Calu3 (cell line): ENCODE results near the gene ETHE1. TPM values are rescaled to one million over a fixed set of nuclear protein-coding genes. Genes with fewer than 3 reads are reported as not detected.
"Not testable (repeated sequence)": the region's sequence is repeated elsewhere in the genome, so short reads cannot be mapped to it uniquely, and the experiment has no call there.

Experiments
- BruUV-seq: library from RNA; stranded (reverse); fragments of 400-500 nt; replicated peaks from 2 replicates; lab custom pipeline; 2021; lab: Mats Ljungman, UMichigan
- CTCF ChIA-PET: fragments of 300-600 bp; sonication (Branson Sonifier 250); formaldehyde crosslinking; loops from one replicate; lab custom pipeline; 2022; ENCODE audit warnings: antibody characterized with exemption; lab: Charles Lee
- DNase-seq: peaks from one replicate; pipeline ENCODE4 v3.0.0; 2022
- H3K27ac Mint-ChIP-seq: one replicate; pipeline ENCODE4 v1.8.0; 2022; ENCODE audit warnings: mixed read lengths; ENCODE audit not compliant: unreplicated experiment
- H3K27me3 Mint-ChIP-seq: one replicate; pipeline ENCODE4 v1.8.0; 2022; ENCODE audit warnings: mixed read lengths; ENCODE audit not compliant: unreplicated experiment
- H3K36me3 Mint-ChIP-seq: one replicate; pipeline ENCODE4 v1.8.0; 2022; ENCODE audit warnings: mild to moderate bottlenecking, moderate library complexity, mixed read lengths; ENCODE audit not compliant: insufficient read depth, unreplicated experiment
- H3K4me1 Mint-ChIP-seq: one replicate; pipeline ENCODE4 v1.8.0; 2022; ENCODE audit warnings: mild to moderate bottlenecking, low read depth, mixed read lengths; ENCODE audit not compliant: unreplicated experiment
- H3K4me3 Mint-ChIP-seq: one replicate; pipeline ENCODE4 v1.8.0; 2022; ENCODE audit warnings: mild to moderate bottlenecking, low read depth, moderate library complexity, mixed read lengths; ENCODE audit not compliant: unreplicated experiment
- H3K9me3 Mint-ChIP-seq: one replicate; pipeline ENCODE4 v1.8.0; 2022; ENCODE audit warnings: low read depth, mixed read lengths; ENCODE audit not compliant: unreplicated experiment
- CTCF ChIP-seq: fragments of 200-600 bp; IDR thresholded peaks from one replicate; pipeline ENCODE4 v1.8.0; 2022; ENCODE audit warnings: antibody characterized with exemption; ENCODE audit not compliant: unreplicated experiment
- intact Hi-C: fragments of 100-400 bp; cut with micrococcal nuclease; formaldehyde crosslinking; loops from one replicate; pipeline ENCODE4 v1.10.0; 2022; ENCODE audit not compliant: unreplicated experiment
- total RNA-seq: library from RNA; stranded (reverse); gene quantifications from 2 replicates; pipeline ENCODE4 v1.2.3, GENCODE V29; 2022

The ETHE1 gene
- total RNA-seq, 1 experiment from 2014 or later, result 44.8 TPM

- CTCF ChIA-PET, result interaction anchor here (1.0 to 2.2 kb wide), 6 partner anchors 59 to 143 kb away, joined by 3 to 7 read pairs (median 5); partner anchors contain the start of genes IRGQ and LYPD3
Observed at GRCh38 chr19:43524922-43525835, 1.8 kb downstream of the ETHE1 start.

GRCh38 chr19:43523696-43524095, 3.3 kb downstream of the ETHE1 start:
- H3K27ac Mint-ChIP-seq, H3K27me3 Mint-ChIP-seq, intact Hi-C loops, BruUV-seq, DNase-seq, H3K4me3 Mint-ChIP-seq, H3K9me3 Mint-ChIP-seq: not testable (repeated sequence)
- CTCF ChIA-PET, result interaction anchor here (0.6 to 2.2 kb wide), 2 partner anchors 60 to 77 kb away, joined by 7 to 9 read pairs; no protein-coding TSS in a partner anchor
- peaks cover 27% of the 10 kb centered on the region for H3K4me1 Mint-ChIP-seq
- H3K36me3 Mint-ChIP-seq, result peaks cover 37% of the 10 kb centered on the region

More at GRCh38 chr19:43524922-43525835, 1.8 kb downstream of the ETHE1 start:
- Mint-ChIP-seq H3K9me3 (no peaks in the 10 kb centered on the region), H3K36me3 (peaks cover 31% of the 10 kb centered on the region), H3K4me3 (peak overlapping the region; percentile 96), H3K27ac (peak overlapping the region; percentile 7), H3K4me1 (peaks cover 19% of the 10 kb centered on the region), H3K27me3 (no peaks in the 10 kb centered on the region)
- peak; percentile 83 for DNase-seq
- BruUV-seq, result TSS peak; percentile 17
- TF ChIP-seq CTCF, result no peak
- intact Hi-C loops, result no loop called here

- Mint-ChIP-seq H3K36me3 (peaks cover 37% of the 10 kb centered on the region), H3K27me3 (no peaks in the 10 kb centered on the region), H3K4me1 (peaks cover 27% of the 10 kb centered on the region), H3K27ac (no peak overlapping the region), H3K9me3 (no peaks in the 10 kb centered on the region), H3K4me3 (no peak overlapping the region)
- no peak for TF ChIP-seq CTCF
- CTCF ChIA-PET, result interaction anchor here (2.2 kb wide), 1 partner anchor 76 kb away, joined by 7 read pairs; no protein-coding TSS in a partner anchor
- BruUV-seq, result no TSS peak
- DNase-seq, result no peak
- intact Hi-C loops, result no loop called here
Observed at GRCh38 chr19:43522929-43523328, 4.1 kb downstream of the ETHE1 start.

GRCh38 chr19:43519436-43520088, 7.4 kb downstream of the ETHE1 start:
- Mint-ChIP-seq H3K36me3 (peaks cover 14% of the 10 kb centered on the region), H3K4me3 (no peak overlapping the region), H3K27ac (no peak overlapping the region), H3K27me3 (no peaks in the 10 kb centered on the region), H3K9me3 (no peaks in the 10 kb centered on the region), H3K4me1 (peaks cover 17% of the 10 kb centered on the region)
- CTCF ChIA-PET, result interaction anchor here (0.6 to 2.3 kb wide), 17 partner anchors 13 to 513 kb away, joined by 3 to 113 read pairs (median 5); partner anchors contain the start of genes IRGQ, PHLDB3, ZNF575 and ZNF576
- peak; percentile 92 for DNase-seq
- intact Hi-C loops, result loop anchor here (1.0 kb wide), 2 partner anchors 72 to 86 kb away; no protein-coding TSS in a partner anchor
- BruUV-seq, result no TSS peak
- TF ChIP-seq CTCF, result peak; percentile 92
